Ovary (tissue), 9 donors: ENCODE measurements around the gene SERINC5. TPM values are rescaled to one million over a fixed set of nuclear protein-coding genes. Genes with fewer than 3 reads are reported as not detected.
"Not testable (repeated sequence)": the region's sequence is repeated elsewhere in the genome, so short reads cannot be mapped to it uniquely, and the experiment has no call there.

Experiments
- DNase-seq, 5 donors: peaks; one replicate each; pipeline ENCODE4 v3.0.0-alpha.2; 2019 to 2020
- H3K27ac ChIP-seq, 2 donors: fragments of 200-600 bp; one replicate each; pipeline versions ENCODE4 v1.5.1 to v1.8.0; 2019 to 2022
- H3K27me3 ChIP-seq: fragments of 200-600 bp; one replicate; pipeline ENCODE4 v1.8.0; 2022
- H3K36me3 ChIP-seq: fragments of 200-600 bp; sonication (generic); one replicate; pipeline ENCODE4 v1.5.1; 2019
- H3K4me1 ChIP-seq: one replicate; pipeline ENCODE4 v1.8.1; 2013; ENCODE audit warnings: mild to moderate bottlenecking, moderate library complexity; ENCODE audit not compliant: insufficient read depth
- H3K4me3 ChIP-seq: fragments of 200-600 bp; sonication (generic); one replicate; pipeline ENCODE4 v1.5.1; 2017
- H3K9me3 ChIP-seq, 2 donors: fragments of 200-600 bp in 1 of 2; sonication (generic) in 1 of 2; one replicate each; pipeline versions ENCODE4 v1.5.1 to v1.8.1; 2013 to 2019; ENCODE audit warnings: mild to moderate bottlenecking in 1 of 2, moderate library complexity in 1 of 2
- CTCF ChIP-seq, 3 donors: fragments of 450-650 bp in 2 of 3; fragments of 200-600 bp in 1 of 3; IDR thresholded peaks; one replicate each; pipeline versions ENCODE4 v1.5.1 to v1.8.0; 2016 to 2022; ENCODE audit warnings: antibody characterized with exemption in 3 of 3, mild to moderate bottlenecking in 1 of 3
- EP300 ChIP-seq: sonication (generic); formaldehyde crosslinking; IDR thresholded peaks from one replicate; pipeline ENCODE4 v1.6.1; 2017; ENCODE audit warnings: antibody characterized with exemption
- POLR2A ChIP-seq: fragments of 450-650 bp; IDR thresholded peaks from one replicate; pipeline ENCODE4 v1.6.1; 2017; ENCODE audit warnings: antibody characterized with exemption, mild to moderate bottlenecking, moderate library complexity
- WGBS, 3 donors: extraction: QIAGEN DNeasy Blood & Tissue Kit in 1 of 3; methylation state at CpG; one replicate each; pipeline versions ENCODE4 v1.1.5 to v1.1.7; 2013 to 2017; 5-methylcytosine and 5-hydroxymethylcytosine counted together
- intact Hi-C, 4 donors: fragments of 100-400 bp; cut with DNase I; formaldehyde crosslinking; loops; one replicate each; pipeline versions ENCODE4 v1.11.0 to v1.15.1; 2022 to 2023
- polyA plus RNA-seq, 2 donors: library from polyadenylated mRNA; stranded (reverse); fragments of 200-250 nt in 1 of 2; fragments of 350-450 nt in 1 of 2; fragmentation: Illumina TruSeq in 1 of 2; extraction: RNeasy Lipid Tissue Mini Kit (QIAGEN cat#74804) in 1 of 2; gene quantifications; one replicate each; pipeline ENCODE4 v1.2.3, GENCODE V29; 2013 to 2014
- total RNA-seq, 7 donors: library from RNA; depleted of rRNA in 2 of 7; stranded (reverse); fragments of >200 nt in 2 of 7; fragmentation: NEBNext Ultra II Directional in 3 of 7; extraction: Animal tissue kit (Norgen Biotek cat#: 25700) in 3 of 7; gene quantifications; one replicate each; pipeline versions ENCODE4 v1.1.0 to v1.2.4, GENCODE V29; 2016 to 2023
- donor health status: DM: no; HTN: no; CAD: no; lungs with moderate emphysema.
- donor health status: DM: no; HTN: no; CAD: no.
- donor health status: Bipolar disorder and iron deficiency.
- donor health status: DM: yes; HTN: yes; CAD: no.
- donor health status: DM: no; HTN: no; CAD: no.
- donor health status: DM: yes; HTN: yes; CAD: no.

SERINC5 gene
- total and polyA plus RNA-seq, 9 donors: 12.7 to 88.7 (median 44.5) TPM

GRCh38 chr5:80204808-80205614, 50.8 kb downstream of the SERINC5 start:
- 35 to 38% (median 35%) methylated on average over 10 of the region's 10 CpGs for WGBS, 3 donors
- Histone ChIP-seq H3K36me3 (no peaks in the 10 kb centered on the region), H3K27ac (peak overlapping the region in 1 of 2 donors; percentile 47), H3K4me1 (peaks cover 5% of the 10 kb centered on the region), H3K27me3 (no peaks in the 10 kb centered on the region), H3K4me3 (no peak overlapping the region), H3K9me3 (no peaks in the 10 kb centered on the region)
- DNase-seq: peak in 2 of 5 donors; percentile 44 to 54
- intact Hi-C loops: loop anchor here in 1 of 4 donors (10.0 kb wide), 1 partner anchor 50 kb away; the partner anchor contains the start of gene SERINC5
- TF ChIP-seq EP300 (no peak), CTCF (IDR thresholded peaks at IDR 0.05) (no peak), POLR2A (no peak)

GRCh38 chr5:80201763-80202162, 54.1 kb downstream of the SERINC5 start:
- H3K9me3 ChIP-seq, H3K27me3 ChIP-seq, H3K4me1 ChIP-seq, DNase-seq, H3K36me3 ChIP-seq, H3K27ac ChIP-seq, H3K4me3 ChIP-seq: not testable (repeated sequence)
- WGBS, 3 donors: 76 to 87% (median 87%) methylated on average over 7 of the region's 7 CpGs
- intact Hi-C loops: loop anchor here in 1 of 4 donors (10.0 kb wide), 1 partner anchor 53 kb away; the partner anchor contains the start of gene SERINC5

GRCh38 chr5:80198920-80199319, 56.9 kb downstream of the SERINC5 start:
- Histone ChIP-seq H3K27ac (no peak overlapping the region), H3K9me3 (no peaks in the 10 kb centered on the region), H3K4me3 (no peak overlapping the region), H3K4me1 (peaks cover 18% of the 10 kb centered on the region), H3K27me3 (no peaks in the 10 kb centered on the region), H3K36me3 (no peaks in the 10 kb centered on the region)
- 93 to 95% (median 94%) methylated on average over 3 of the region's 3 CpGs for WGBS, 3 donors
- intact Hi-C loops: no loop called here
- DNase-seq: no peak
- TF ChIP-seq EP300 (no peak), CTCF (IDR thresholded peaks at IDR 0.05) (no peak), POLR2A (no peak)

GRCh38 chr5:80198399-80198798, 57.4 kb downstream of the SERINC5 start:
- H3K4me3 ChIP-seq: no peak overlapping the region
- no peaks in the 10 kb centered on the region for H3K27me3 ChIP-seq
- no peaks in the 10 kb centered on the region for H3K36me3 ChIP-seq
- H3K27ac ChIP-seq: no peak overlapping the region
- 31 to 54% (median 49%) methylated on average over 11 of the region's 11 CpGs for WGBS, 3 donors
- intact Hi-C loops: no loop called here
- H3K9me3 ChIP-seq: no peaks in the 10 kb centered on the region
- peaks cover 20% of the 10 kb centered on the region for H3K4me1 ChIP-seq
- no peak for DNase-seq
- TF ChIP-seq POLR2A (no peak), EP300 (no peak), CTCF (IDR thresholded peaks at IDR 0.05) (no peak)

- Histone ChIP-seq H3K27me3 (no peaks in the 10 kb centered on the region), H3K4me1 (peaks cover 32% of the 10 kb centered on the region), H3K36me3 (no peaks in the 10 kb centered on the region), H3K27ac (peak overlapping the region in 1 of 2 donors; percentile 9), H3K4me3 (no peak overlapping the region), H3K9me3 (no peaks in the 10 kb centered on the region)
- TF ChIP-seq EP300 (no peak), CTCF (IDR thresholded peaks at IDR 0.05) (no peak), POLR2A (no peak)
- intact Hi-C loops: no loop called here
- 26 to 50% (median 30%) methylated on average over 6 of the region's 6 CpGs for WGBS, 3 donors
- DNase-seq: peak in 1 of 5 donors; percentile 6
These were observed 59.9 kb downstream of the SERINC5 start for GRCh38 chr5:80195837-80196400.
